HG03064 (cell line): ENCODE results near the gene PTPRF.
A peak's percentile ranks its signal among the peaks of the same experiment; 100 is the strongest.

Experiments
- ATAC-seq: cut with Tn5 transposase; IDR thresholded peaks from one replicate; pipeline ENCODE4 v1.9.1; 2021; ENCODE audit warnings: low read depth; ENCODE audit not compliant: unreplicated experiment

PTPRF gene

DNA sequence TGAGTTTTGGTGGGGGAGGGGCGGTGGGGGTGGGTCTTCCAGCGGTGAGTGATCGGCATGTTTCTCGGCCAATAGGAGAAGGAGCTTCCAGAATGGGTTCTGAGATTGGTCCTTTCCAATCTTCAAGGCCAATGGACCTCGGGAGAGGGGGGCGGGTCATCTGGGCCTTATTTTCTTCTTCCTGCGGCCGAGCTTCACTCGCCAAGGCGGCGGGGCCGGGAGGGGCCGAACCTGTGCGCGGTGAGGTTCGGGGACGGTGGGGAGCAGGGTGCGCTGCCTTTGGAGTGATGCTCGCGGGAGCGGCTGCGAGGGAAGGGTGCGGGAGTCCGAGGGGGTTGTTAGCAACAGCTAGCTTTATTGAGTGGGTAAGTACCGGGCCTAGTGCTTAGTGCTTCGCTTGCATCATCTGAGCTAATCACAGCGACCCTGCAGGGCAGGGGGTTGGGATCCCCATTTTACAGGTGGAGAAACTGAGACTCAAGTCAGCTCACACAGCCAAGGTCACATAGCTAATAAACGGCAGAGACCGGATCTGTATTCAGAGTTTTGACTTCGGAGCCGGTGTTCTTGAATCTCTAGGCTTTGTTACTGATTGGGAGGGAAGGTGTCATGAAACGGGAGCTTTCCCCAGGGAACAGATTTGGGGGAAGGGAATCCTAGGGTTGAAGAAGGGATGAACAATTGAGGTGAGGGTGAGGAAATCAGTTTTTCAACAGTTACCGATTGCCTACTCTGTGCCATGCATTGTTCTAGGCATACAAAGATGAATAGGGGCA is 119.8 kb downstream of the PTPRF start:
- ATAC-seq: peak; percentile 50

DNA sequence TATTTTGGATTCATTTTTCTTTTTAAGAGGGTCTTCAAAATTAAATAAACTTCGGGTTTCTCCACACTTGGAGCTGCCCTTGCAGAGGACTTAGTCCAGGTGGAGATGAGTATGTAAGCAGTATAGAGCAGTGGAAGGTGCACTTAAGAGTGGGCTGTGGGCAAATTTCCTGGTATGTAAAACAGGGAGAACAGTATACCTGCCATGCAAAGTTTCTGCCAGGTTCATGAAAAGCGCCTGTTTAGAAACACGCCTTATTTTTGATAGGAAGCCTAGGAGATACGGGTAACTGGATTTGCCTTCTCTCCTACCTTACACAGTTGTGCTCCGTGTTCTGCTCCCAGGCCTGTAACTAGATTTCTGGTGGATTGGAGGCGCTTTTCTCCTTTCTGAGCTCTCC is 120.5 kb downstream of the PTPRF start:
- ATAC-seq: no peak

DNA sequence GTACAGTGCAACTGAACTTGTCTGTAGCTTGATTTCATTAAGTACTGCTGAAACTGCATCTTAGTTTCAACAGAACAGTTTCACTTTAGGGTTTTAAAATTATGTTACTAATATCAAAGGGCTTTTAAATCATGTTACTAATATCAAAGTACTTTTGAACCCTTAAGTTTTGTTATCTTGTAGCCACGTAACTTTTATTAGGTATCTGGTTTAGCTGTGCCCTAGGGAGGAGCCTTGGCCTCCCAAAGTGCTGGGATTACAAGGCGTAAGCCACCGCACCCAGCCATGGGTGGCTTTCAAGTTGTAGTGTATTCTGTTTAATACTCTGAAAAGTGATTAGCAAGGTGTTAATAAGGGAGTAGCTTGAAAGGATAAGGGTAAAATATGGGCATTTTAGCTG is 121.2 kb downstream of the PTPRF start:
- ATAC-seq: no peak

DNA sequence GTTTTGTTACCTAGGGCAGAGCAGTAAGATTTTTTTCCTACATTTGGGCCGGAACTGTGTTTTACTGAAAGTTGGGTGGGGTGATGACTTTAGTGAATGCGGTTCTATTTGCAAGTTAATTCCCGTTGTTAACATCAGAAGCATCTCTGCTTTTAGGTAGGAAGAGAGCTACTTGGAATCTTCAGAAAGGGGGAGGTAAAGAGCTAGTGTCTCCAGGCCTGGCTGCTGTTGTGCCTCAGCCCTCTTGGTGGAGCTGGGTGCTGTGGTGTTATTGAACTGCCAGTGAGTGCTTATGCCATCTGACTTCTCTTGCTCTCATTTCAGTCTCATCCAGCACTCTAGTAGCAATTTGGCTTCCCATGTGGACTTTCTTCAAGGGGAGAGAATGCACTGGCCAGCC is 122.7 kb downstream of the PTPRF start:
- ATAC-seq: no peak

DNA sequence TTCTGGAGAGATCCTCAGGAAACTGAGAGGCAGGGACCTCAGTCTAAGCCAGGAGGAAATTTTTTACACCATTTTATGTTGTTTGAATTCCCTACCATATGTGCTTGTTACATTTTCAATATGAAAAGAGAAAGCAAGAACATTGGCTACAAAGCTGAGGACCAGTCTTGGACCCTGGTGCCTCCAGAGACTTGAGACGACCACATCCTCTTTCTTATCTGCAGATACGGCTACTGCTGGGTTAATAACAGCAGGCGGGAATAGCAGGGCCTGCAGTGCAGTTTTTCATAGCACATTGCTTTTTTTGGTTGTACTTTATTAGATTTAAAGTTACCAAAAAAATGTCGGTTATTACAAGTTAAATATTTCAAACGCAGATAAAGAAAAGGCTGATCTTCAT is 123.2 kb downstream of the PTPRF start:
- no peak for ATAC-seq

DNA sequence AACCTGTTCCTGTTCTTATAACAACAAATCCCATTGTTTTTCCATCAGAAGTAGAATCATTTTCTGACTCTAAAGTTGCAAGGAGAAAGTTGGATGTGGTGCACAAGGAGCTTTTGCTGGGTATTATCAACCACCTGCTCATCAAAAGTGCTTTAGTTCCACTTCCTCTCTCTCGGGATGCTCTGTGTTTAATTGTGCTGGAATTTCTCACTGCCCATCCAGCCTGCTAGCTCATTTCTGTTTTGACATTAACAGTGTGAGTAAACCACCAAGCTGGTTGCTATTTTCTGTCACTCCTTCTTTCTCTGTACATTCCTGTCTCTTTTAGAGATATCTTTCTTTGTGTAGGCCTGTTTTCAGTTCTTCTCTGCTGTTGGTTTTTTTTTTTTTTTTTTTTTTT is 125.3 kb downstream of the PTPRF start:
- ATAC-seq: no peak

DNA sequence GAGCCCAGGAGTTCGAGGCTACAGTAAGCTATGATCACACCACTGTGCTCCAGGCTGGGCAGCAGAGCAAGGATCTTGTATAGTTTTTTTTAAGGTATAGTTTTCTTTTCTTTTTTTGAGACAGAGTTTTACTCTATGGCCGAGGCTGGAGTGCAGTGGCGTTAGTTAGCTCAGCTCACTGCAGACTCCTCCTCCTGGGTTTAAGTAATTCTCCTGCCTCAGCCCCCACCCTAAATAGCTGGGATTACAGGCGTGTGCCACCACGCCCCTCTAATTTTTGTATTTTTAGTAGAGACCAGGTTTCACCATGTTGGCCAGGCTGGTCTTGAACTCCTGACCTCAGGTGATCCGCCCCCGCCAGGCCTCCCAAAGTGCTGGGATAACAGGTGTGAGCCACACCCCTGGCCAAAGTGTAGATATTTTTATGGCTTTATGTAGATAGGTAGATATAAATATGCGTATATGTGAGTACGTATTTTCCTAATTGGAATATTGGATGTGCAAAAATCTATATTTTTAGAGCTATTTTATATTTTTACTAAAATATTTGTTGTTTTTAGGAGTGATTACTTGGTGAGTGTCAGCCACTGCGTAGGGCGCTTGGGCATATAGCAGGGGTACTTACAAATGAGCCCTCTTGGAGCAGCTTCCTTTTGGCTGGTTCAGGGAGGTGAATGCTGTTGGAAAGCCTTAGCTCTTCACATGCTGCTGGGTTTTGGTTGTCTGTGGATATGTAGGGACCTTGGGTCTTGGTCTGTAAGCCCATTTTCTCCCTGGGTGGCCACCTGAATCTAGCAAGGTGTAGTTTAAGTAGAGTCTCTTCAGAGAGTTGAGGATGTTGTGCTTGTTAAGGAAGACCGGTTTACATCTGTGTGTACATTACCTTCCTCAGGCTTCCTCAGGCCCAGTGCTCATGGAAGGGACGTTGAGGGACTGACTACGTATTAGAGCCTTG is 128.8 kb downstream of the PTPRF start:
- ATAC-seq: no peak

DNA sequence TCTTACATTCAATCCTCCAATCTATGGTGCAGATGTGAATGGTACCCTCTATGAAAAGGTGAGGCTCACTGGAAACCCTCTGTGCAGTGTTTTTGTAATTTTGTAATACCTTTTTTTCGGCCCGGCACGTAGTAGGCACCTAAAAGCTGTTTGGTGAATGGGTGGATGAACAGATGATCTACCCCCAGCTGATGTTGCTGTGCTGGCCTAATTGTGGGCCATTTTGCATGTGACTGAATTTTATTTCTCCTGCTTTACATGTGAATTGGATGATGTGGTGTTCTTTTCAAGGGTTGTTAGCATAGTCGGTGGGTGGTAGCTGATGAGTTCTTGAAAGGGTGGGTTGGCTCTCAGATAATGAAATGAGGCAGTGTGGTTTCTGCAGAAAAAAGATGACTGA is 129.7 kb downstream of the PTPRF start:
- ATAC-seq: no peak

DNA sequence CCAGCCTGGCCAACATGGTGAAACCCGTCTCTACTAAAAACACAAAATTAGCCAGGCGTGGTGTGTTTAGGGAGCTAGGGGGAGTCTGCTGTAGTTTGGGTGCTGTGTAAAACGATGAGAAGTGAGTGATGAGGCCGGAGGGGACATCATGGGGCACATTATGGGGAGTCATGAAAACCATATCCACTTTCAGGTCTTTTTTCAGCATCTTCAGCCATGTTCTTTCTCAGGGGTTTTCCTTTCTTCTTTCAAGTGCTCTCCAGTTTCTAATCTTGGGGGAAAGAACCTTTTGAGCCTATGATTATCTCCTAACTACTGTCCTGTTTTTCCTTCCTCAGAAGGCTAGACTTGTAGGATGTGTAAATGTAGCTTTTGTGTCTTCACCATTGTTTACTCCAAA is 133.7 kb downstream of the PTPRF start:
- ATAC-seq: no peak

DNA sequence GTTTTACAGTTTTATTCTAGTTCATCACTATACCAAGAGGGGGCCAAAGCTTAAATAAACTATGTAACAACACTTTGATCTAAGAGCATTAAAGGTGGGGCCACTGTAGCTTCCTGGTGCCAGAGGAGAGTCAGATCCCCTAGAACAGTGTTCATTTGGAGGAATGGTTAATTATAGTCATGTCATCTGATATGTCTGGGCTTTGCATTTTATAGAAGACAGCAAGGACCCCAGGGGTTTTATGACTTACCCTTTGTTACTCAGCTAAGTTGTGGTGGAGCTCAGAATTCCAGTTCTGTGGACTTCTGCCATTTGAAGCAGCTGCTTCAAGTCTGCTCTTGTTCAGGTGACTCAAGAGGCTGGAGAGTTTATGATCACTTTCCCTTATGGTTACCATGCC is 135.9 kb downstream of the PTPRF start:
- no peak for ATAC-seq

DNA sequence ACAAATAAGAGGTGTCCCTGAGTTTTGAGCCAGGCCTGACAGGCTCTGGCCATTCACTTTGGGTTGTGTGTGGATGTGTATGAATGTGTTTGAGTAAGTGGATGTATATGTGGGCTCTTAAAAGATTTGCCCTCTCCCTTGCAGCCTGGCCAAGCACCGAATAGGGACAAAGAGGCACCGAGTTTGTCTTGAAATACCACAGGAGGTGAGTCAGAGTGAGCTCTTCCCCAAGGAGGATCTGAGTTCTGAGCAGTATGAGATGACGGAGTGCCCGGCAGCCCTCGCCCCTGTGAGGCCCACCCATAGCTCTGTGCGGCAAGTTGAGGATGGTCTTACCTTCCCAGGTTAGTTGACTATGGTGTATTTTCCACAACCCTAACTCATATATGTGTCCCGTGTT is 138.3 kb downstream of the PTPRF start:
- no peak for ATAC-seq

DNA sequence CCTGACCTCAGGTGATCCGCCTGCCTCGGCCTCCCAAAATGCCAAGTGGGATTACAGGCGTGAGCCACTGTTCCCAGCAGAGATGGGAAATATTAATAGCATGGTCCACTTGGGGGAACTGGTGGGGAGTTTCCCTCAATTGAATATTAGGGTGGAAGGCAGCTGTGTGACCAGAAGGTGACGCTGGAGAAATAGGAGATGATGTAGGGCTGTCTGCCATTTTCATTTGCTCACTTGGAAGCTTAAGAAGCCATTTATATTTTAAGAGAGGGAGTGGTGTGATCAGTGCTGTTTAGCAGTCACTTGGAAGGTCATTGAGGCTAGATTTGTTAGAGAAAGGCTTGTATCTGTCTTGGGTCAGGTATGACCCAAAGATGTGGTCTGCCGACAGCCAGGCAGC is 139.2 kb downstream of the PTPRF start:
- no peak for ATAC-seq

DNA sequence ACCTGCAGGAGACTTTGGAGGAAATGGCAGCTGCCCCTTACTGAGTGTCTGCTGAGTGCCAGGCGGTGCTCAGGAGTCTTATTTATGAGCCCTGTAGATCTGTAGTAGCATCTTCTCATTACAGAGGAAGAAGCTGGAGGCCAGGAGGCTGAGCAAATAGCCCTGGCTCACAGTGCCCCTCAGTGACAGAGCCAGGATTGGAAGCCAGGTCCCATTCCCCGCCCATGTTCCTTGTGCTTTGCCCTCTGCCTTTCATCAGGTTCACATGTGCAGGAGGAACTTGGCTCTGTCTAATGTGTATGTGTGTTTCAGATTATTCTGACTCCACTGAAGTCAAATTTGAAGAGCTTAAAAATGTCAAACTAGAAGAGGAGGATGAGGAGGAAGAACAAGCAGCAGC is 140.5 kb downstream of the PTPRF start:
- no peak for ATAC-seq

DNA sequence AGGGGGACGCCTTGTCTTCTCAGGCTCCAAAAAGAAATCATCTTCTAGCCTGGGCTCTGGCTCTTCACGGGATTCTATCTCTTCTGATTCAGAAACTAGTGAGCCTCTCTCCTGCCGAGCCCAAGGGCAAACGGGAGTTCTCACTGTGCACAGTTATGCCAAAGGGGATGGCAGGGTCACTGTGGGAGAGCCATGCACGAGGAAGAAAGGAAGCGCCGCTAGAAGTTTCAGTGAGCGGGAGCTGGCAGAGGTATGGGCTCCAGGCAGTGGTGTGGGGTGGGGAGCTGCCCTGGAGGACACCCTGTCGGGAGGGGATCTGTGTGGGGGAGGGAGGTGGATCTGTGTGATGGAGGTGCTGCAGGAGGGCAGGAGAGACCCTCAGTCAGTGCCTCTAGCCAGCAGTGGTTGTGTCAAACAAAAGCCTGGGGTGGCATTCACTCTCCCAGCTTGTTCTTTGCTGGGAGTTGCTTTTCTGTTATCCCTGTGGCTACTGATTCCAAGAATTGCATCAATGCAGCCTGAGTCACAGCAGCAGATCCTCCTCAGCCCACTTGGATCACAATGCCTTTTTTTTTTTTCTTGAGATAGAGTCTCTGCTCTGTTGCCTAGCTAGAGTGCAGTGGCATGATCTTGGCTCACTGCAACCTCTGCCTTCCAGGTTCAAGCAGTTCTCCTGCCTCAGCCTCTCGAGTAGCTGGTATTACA is 141.1 kb downstream of the PTPRF start:
- ATAC-seq: no peak

DNA sequence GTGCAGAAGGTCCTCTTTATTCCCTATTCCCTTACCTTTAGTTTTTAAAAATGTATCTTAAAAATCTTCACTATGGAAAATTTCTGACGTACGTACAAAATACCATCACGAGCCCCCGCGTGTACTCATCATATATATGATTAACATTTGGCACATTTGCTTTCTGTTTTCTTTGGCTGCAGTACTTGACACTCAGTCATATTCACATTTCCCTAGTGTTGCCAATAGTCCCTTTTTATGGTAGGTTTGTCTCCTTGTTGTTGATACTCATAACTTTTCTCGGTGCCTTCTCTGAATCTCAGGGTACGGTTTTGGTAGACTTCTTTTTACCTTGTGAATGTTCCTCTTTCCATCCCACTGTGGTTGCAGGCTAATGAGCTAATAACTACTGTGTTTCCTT is 142.6 kb downstream of the PTPRF start:
- no peak for ATAC-seq
